ENCODE data around the gene ARL6IP1.
"Not testable (repeated sequence)": the region's sequence is repeated elsewhere in the genome, so short reads cannot be mapped to it uniquely, and the experiment has no call there.

Gene ARL6IP1

GRCh38 chr16:18777664-18778063 lies 23.7 kb downstream of the ARL6IP1 start:
- not testable (repeated sequence) for H3K4me3 ChIP-seq (ENCODE audit: insufficient read depth, low read length, poor library complexity, severe bottlenecking); H3K9me3 ChIP-seq (ENCODE audit: insufficient read depth, low read length); H3F3A ChIP-seq (ENCODE audit: insufficient read depth)

GRCh38 chr16:18776334-18776733 lies 25.0 kb downstream of the ARL6IP1 start:
- H3K9me2 ChIP-seq (replicated peaks; ENCODE audit: insufficient read depth, low read length); H2AFZ ChIP-seq (ENCODE audit: low read depth, low read length, severe bottlenecking); H3F3A ChIP-seq (ENCODE audit: insufficient read depth); H3K9ac ChIP-seq (ENCODE audit: low read length); H3K27me3 ChIP-seq (ENCODE audit: low read length); H3K79me2 ChIP-seq (ENCODE audit: insufficient read depth, low read length); H3K36me3 ChIP-seq (ENCODE audit: low read length); H4K20me1 ChIP-seq (ENCODE audit: low read depth, low read length); H3K4me3 ChIP-seq (ENCODE audit: insufficient read depth, low read length, poor library complexity, severe bottlenecking); H3K4me2 ChIP-seq (ENCODE audit: low read depth, low read length, poor library complexity, severe bottlenecking); H3K27ac ChIP-seq (ENCODE audit: low read depth, low read length); H3K9me3 ChIP-seq (ENCODE audit: insufficient read depth, low read length): not testable (repeated sequence)

More at GRCh38 chr16:18777664-18778063, 23.7 kb downstream of the ARL6IP1 start:
- not testable (repeated sequence) for H3K27me3 ChIP-seq (ENCODE audit: low read length); H3K9ac ChIP-seq (ENCODE audit: low read length); H3K9me2 ChIP-seq (replicated peaks; ENCODE audit: insufficient read depth, low read length); H3K36me3 ChIP-seq (ENCODE audit: low read length); H4K20me1 ChIP-seq (ENCODE audit: low read depth, low read length); H2AFZ ChIP-seq (ENCODE audit: low read depth, low read length, severe bottlenecking); H3K79me2 ChIP-seq (ENCODE audit: insufficient read depth, low read length); H3K4me2 ChIP-seq (ENCODE audit: low read depth, low read length, poor library complexity, severe bottlenecking); H3K27ac ChIP-seq (ENCODE audit: low read depth, low read length)

- H3K9ac ChIP-seq (ENCODE audit: low read length); H3K79me2 ChIP-seq (ENCODE audit: insufficient read depth, low read length); H3F3A ChIP-seq (ENCODE audit: insufficient read depth); H3K27me3 ChIP-seq (ENCODE audit: low read length); H3K9me3 ChIP-seq (ENCODE audit: insufficient read depth, low read length); H2AFZ ChIP-seq (ENCODE audit: low read depth, low read length, severe bottlenecking); H3K4me2 ChIP-seq (ENCODE audit: low read depth, low read length, poor library complexity, severe bottlenecking); H3K36me3 ChIP-seq (ENCODE audit: low read length); H3K27ac ChIP-seq (ENCODE audit: low read depth, low read length); H4K20me1 ChIP-seq (ENCODE audit: low read depth, low read length); H3K9me2 ChIP-seq (replicated peaks; ENCODE audit: insufficient read depth, low read length); H3K4me3 ChIP-seq (ENCODE audit: insufficient read depth, low read length, poor library complexity, severe bottlenecking): not testable (repeated sequence)
These were observed 26.7 kb downstream of the ARL6IP1 start for GRCh38 chr16:18774651-18775050.

- H3K4me2 ChIP-seq (ENCODE audit: low read depth, low read length, poor library complexity, severe bottlenecking); H2AFZ ChIP-seq (ENCODE audit: low read depth, low read length, severe bottlenecking); H3K36me3 ChIP-seq (ENCODE audit: low read length); H3K9ac ChIP-seq (ENCODE audit: low read length); H3K27ac ChIP-seq (ENCODE audit: low read depth, low read length); H3F3A ChIP-seq (ENCODE audit: insufficient read depth); H3K9me2 ChIP-seq (replicated peaks; ENCODE audit: insufficient read depth, low read length); H3K4me3 ChIP-seq (ENCODE audit: insufficient read depth, low read length, poor library complexity, severe bottlenecking); H4K20me1 ChIP-seq (ENCODE audit: low read depth, low read length); H3K27me3 ChIP-seq (ENCODE audit: low read length); H3K79me2 ChIP-seq (ENCODE audit: insufficient read depth, low read length); H3K9me3 ChIP-seq (ENCODE audit: insufficient read depth, low read length): not testable (repeated sequence)
These were observed 29.2 kb downstream of the ARL6IP1 start for GRCh38 chr16:18772171-18772570.

GRCh38 chr16:18770336-18770962 lies 30.9 kb downstream of the ARL6IP1 start:
- not testable (repeated sequence) for H3F3A ChIP-seq (ENCODE audit: insufficient read depth); H3K9me3 ChIP-seq (ENCODE audit: insufficient read depth, low read length); H3K27ac ChIP-seq (ENCODE audit: low read depth, low read length); H2AFZ ChIP-seq (ENCODE audit: low read depth, low read length, severe bottlenecking); H3K4me3 ChIP-seq (ENCODE audit: insufficient read depth, low read length, poor library complexity, severe bottlenecking); H4K20me1 ChIP-seq (ENCODE audit: low read depth, low read length); H3K4me2 ChIP-seq (ENCODE audit: low read depth, low read length, poor library complexity, severe bottlenecking); H3K36me3 ChIP-seq (ENCODE audit: low read length); H3K79me2 ChIP-seq (ENCODE audit: insufficient read depth, low read length); H3K9me2 ChIP-seq (replicated peaks; ENCODE audit: insufficient read depth, low read length); H3K9ac ChIP-seq (ENCODE audit: low read length); H3K27me3 ChIP-seq (ENCODE audit: low read length)

GRCh38 chr16:18767217-18767616 lies 34.1 kb downstream of the ARL6IP1 start:
- not testable (repeated sequence) for H3K4me2 ChIP-seq (ENCODE audit: low read depth, low read length, poor library complexity, severe bottlenecking); H3K27ac ChIP-seq (ENCODE audit: low read depth, low read length)

GRCh38 chr16:18762713-18763112 lies 38.6 kb downstream of the ARL6IP1 start:
- H3K9me3 ChIP-seq (ENCODE audit: insufficient read depth, low read length); H4K20me1 ChIP-seq (ENCODE audit: low read depth, low read length); H3F3A ChIP-seq (ENCODE audit: insufficient read depth); H3K9ac ChIP-seq (ENCODE audit: low read length); H3K79me2 ChIP-seq (ENCODE audit: insufficient read depth, low read length); H3K27me3 ChIP-seq (ENCODE audit: low read length); H3K9me2 ChIP-seq (replicated peaks; ENCODE audit: insufficient read depth, low read length); H3K36me3 ChIP-seq (ENCODE audit: low read length); H3K4me3 ChIP-seq (ENCODE audit: insufficient read depth, low read length, poor library complexity, severe bottlenecking); H3K4me2 ChIP-seq (ENCODE audit: low read depth, low read length, poor library complexity, severe bottlenecking); H2AFZ ChIP-seq (ENCODE audit: low read depth, low read length, severe bottlenecking); H3K27ac ChIP-seq (ENCODE audit: low read depth, low read length): not testable (repeated sequence)

More at GRCh38 chr16:18767217-18767616, 34.1 kb downstream of the ARL6IP1 start:
- H3K4me3 ChIP-seq (ENCODE audit: insufficient read depth, low read length, poor library complexity, severe bottlenecking); H3K36me3 ChIP-seq (ENCODE audit: low read length); H4K20me1 ChIP-seq (ENCODE audit: low read depth, low read length); H3K79me2 ChIP-seq (ENCODE audit: insufficient read depth, low read length); H3K27me3 ChIP-seq (ENCODE audit: low read length); H3K9me3 ChIP-seq (ENCODE audit: insufficient read depth, low read length); H3K9ac ChIP-seq (ENCODE audit: low read length); H2AFZ ChIP-seq (ENCODE audit: low read depth, low read length, severe bottlenecking); H3F3A ChIP-seq (ENCODE audit: insufficient read depth); H3K9me2 ChIP-seq (replicated peaks; ENCODE audit: insufficient read depth, low read length): not testable (repeated sequence)

GRCh38 chr16:18759598-18760520 lies 41.5 kb downstream of the ARL6IP1 start:
- H3K27ac ChIP-seq (ENCODE audit: low read depth, low read length); H3K9me2 ChIP-seq (replicated peaks; ENCODE audit: insufficient read depth, low read length); H4K20me1 ChIP-seq (ENCODE audit: low read depth, low read length); H3K4me2 ChIP-seq (ENCODE audit: low read depth, low read length, poor library complexity, severe bottlenecking); H2AFZ ChIP-seq (ENCODE audit: low read depth, low read length, severe bottlenecking); H3K27me3 ChIP-seq (ENCODE audit: low read length); H3K9me3 ChIP-seq (ENCODE audit: insufficient read depth, low read length); H3K4me3 ChIP-seq (ENCODE audit: insufficient read depth, low read length, poor library complexity, severe bottlenecking); H3K9ac ChIP-seq (ENCODE audit: low read length); H3F3A ChIP-seq (ENCODE audit: insufficient read depth); H3K36me3 ChIP-seq (ENCODE audit: low read length); H3K79me2 ChIP-seq (ENCODE audit: insufficient read depth, low read length): not testable (repeated sequence)

Measured in SU-DHL-6 (cell line).